ENCODE data around the gene TCF3. TPM values are rescaled to one million over a fixed set of nuclear protein-coding genes. Genes with fewer than 3 reads are reported as not detected.
A peak's percentile ranks its signal among the peaks of the same experiment; 100 is the strongest.

The TCF3 gene
- total and polyA plus RNA-seq, 11 donors: 13.2 to 40.2 (median 22.3) TPM

GRCh38 chr19:1648459-1648849, 4.0 kb downstream of the TCF3 start:
- DNase-seq (peak in 1 of 5 donors; percentile 18), ATAC-seq (no peak)
- Histone ChIP-seq H3K27ac (no peak overlapping the region), H3K36me3 (peaks cover 0 to 43% (median 11%) of the 10 kb centered on the region in 9 donors), H3K4me1 (peaks cover 0 to 18% (median 12%) of the 10 kb centered on the region in 12 donors), H3K9me3 (no peaks in the 10 kb centered on the region), H3K4me3 (no peak overlapping the region), H3K27me3 (no peaks in the 10 kb centered on the region)
- TF ChIP-seq POLR2A (IDR thresholded peaks at IDR 0.05) (no peak), CTCF (IDR thresholded peaks at IDR 0.05) (no peak)
- intact Hi-C loops (cut with DNase I): no loop called here
- 85 to 88% (median 86%) methylated on average over 10 of the region's 10 CpGs for whole genome bisulfite sequencing, 4 donors

DNA sequence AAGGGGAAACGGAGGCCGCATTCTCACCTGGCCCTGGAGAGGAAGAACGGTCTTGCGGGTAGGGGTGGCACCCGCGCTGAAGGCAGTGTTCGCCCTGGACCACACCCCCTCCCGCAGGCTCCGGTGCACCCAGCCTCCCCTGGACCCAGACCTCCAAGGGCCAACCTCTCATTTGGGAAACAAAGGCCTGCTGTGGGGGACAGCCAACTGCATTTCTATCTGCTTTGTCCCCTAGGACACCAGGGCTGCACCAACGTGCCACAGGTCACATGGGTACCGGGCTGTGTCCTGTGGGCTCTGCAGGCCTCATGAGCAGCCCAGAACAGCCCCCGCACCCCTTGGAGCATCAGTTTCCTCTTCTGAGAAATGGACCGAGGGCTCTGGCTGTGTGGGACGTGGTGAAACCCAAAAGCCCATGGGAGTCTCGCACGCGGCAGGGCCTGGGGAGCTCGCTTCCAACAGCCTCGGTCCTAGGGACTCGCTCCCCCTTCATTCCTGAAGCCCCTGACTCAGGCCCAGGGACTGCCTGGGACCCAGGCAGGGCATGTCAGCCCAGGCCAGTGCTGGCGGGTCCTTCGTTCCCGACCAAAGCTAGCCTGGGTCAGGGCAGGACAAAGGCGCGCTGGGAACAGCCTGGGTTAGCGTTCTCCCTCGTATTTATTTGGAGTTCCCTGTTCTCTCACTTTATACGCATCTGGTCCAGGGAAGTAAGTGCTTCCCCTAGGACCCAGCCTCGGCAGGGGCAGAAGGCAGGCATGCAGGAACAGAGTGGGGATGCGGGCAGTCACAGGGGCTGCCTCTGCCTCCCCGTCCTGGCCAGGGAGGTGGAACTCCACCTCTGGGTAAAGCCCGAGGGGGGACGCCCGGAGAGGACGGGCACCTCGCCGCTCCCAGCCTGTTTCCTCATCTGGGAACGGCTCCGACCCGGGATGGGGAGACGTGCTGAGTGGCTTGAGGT, 4.6 kb downstream of the TCF3 start:
- peaks cover 0 to 48% (median 11%) of the 10 kb centered on the region in 9 donors for H3K36me3 ChIP-seq
- 92 to 94% (median 93%) methylated on average over 29 to 41 of the region's 41 CpGs for WGBS, 4 donors
- DNase-seq (peak in 2 of 5 donors; percentile 22 to 57), ATAC-seq (no peak)
- no peak overlapping the region for H3K4me3 ChIP-seq
- peaks cover 0 to 18% (median 11%) of the 10 kb centered on the region in 12 donors for H3K4me1 ChIP-seq
- H3K27ac ChIP-seq: no peak overlapping the region
- TF ChIP-seq POLR2A (IDR thresholded peaks at IDR 0.05) (no peak), CTCF (IDR thresholded peaks at IDR 0.05) (no peak)
- no peaks in the 10 kb centered on the region for H3K9me3 ChIP-seq
- intact Hi-C loops (cut with DNase I): no loop called here
- H3K27me3 ChIP-seq: no peaks in the 10 kb centered on the region

DNA sequence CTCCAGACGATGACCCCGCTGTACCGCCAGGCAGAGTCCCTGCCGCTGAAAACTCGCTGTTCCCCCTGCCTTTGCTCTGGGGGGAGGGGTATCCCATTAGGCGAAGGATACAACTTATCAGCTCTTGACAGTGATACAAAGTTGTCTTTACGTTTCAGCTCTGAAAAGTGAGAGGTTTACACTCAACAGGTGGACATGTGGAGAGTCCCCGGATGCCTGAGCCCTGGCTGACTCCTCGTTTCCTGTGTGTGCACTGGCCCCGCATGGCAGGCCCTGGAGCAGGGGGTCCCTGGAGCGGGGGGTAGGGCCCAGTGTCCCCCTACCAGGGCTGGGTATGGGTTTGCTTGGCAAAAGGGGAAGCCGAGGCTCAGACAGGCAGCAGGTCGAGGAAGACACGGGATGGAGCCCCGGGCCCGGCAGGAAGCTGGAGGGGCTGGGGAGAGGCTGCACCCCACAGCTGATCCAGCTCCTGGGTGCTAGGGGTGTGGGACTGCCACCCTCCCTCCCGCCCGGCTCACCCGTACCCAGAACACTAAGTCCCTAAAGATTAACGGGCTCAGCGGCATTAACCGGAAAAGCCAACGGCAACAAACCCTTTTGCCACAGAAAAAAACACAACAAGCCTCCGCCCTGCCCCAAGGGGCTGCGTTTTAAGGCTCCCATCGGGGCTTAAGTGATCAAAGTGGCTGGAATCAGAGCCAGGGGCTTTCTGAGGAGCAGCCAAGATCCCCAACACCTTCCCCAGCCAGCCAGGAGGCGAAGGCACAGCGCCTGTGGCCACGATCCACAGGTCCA, 5.6 kb downstream of the TCF3 start:
- 85 to 87% (median 85%) methylated on average over 25 to 29 of the region's 29 CpGs for WGBS, 4 donors

More for the DNA sequence above, 5.6 kb downstream of the TCF3 start:
- no peak for ATAC-seq
- peak in 3 of 5 donors; percentile 2 to 14 (median 11) for DNase-seq
- Histone ChIP-seq H3K9me3 (no peaks in the 10 kb centered on the region), H3K36me3 (peaks cover 0 to 48% (median 17%) of the 10 kb centered on the region in 9 donors), H3K4me1 (peaks cover 0 to 18% (median 11%) of the 10 kb centered on the region in 12 donors), H3K27ac (no peak overlapping the region), H3K4me3 (no peak overlapping the region), H3K27me3 (no peaks in the 10 kb centered on the region)
- intact Hi-C loops (cut with DNase I): no loop called here
- TF ChIP-seq POLR2A (IDR thresholded peaks at IDR 0.05) (no peak), CTCF (IDR thresholded peaks at IDR 0.05) (no peak)
